H1 (cell line): Measurements from ENCODE around the gene GID4. TPM values are rescaled to one million over a fixed set of nuclear protein-coding genes. Genes with fewer than 3 reads are reported as not detected.

Experiments used
- CTCF ChIA-PET: fragments of 300-600 bp; sonication (Branson Sonifier 250); formaldehyde crosslinking; loops from one replicate; lab custom pipeline; 2021; ENCODE audit not compliant: partially characterized antibody; lab: Charles Lee
- POLR2A ChIA-PET: fragments of 300-600 bp; sonication (Branson Sonifier 250); formaldehyde crosslinking; loops from one replicate; lab custom pipeline; 2021; ENCODE audit warnings: inconsistent platforms; ENCODE audit not compliant: partially characterized antibody; lab: Charles Lee
- DNase-seq, 2 experiments: peaks; one replicate each; pipeline versions ENCODE4 v3.0.0 to v3.0.0-alpha.2; 2010 to 2022; ENCODE audit warnings: low spot score in 2 of 2, low read depth in 1 of 2, mixed read lengths in 1 of 2
- FAIRE-seq: peaks from 2 replicates; lab custom pipeline; 2011; peaks lifted over from hg19 to GRCh38; lab: Jason Lieb, UNC
- H2AFZ ChIP-seq: 2 replicates; pipeline ENCODE4 v1.8.1; 2012; ENCODE audit warnings: low read length, inconsistent platforms
- H2AK5ac ChIP-seq: 2 replicates; pipeline ENCODE4 v1.6.1; 2013; ENCODE audit warnings: low read depth, low read length
- H2BK120ac ChIP-seq: replicated peaks from 2 replicates; pipeline ENCODE3; 2013; ENCODE audit warnings: low read depth, low read length, inconsistent platforms
- H2BK12ac ChIP-seq: 2 replicates; pipeline ENCODE4 v1.6.1; 2013; ENCODE audit warnings: low read depth, low read length
- H2BK15ac ChIP-seq: 2 replicates; pipeline ENCODE4 v1.6.1; 2013; ENCODE audit warnings: low read length
- H2BK20ac ChIP-seq: 2 replicates; pipeline ENCODE4 v1.6.1; 2013; ENCODE audit warnings: low read length
- H2BK5ac ChIP-seq: 2 replicates; pipeline ENCODE4 v1.6.1; 2013; ENCODE audit warnings: low read depth, low read length
- H3K14ac ChIP-seq: 2 replicates; pipeline ENCODE4 v1.6.1; 2013; ENCODE audit warnings: inconsistent platforms; ENCODE audit not compliant: insufficient read length
- H3K18ac ChIP-seq: 2 replicates; pipeline ENCODE4 v1.6.1; 2013; ENCODE audit warnings: low read length; ENCODE audit errors: extremely low read depth
- H3K23ac ChIP-seq: 2 replicates; pipeline ENCODE4 v1.6.1; 2013; ENCODE audit warnings: inconsistent platforms; ENCODE audit not compliant: insufficient read length
- H3K23me2 ChIP-seq: 2 replicates; pipeline ENCODE4 v1.6.1; 2013; ENCODE audit warnings: low read depth, low read length
- H3K27ac ChIP-seq: 2 replicates; pipeline ENCODE4 v1.6.1; 2011; ENCODE audit warnings: low read depth, low read length, inconsistent platforms
- H3K27me3 ChIP-seq, 4 experiments: replicated peaks in 1 of 4; 1 replicate in 1 of 4; 2 replicates in 3 of 4; pipeline versions ENCODE4 v1.6.1 to v1.8.1; 2011 to 2013; ENCODE audit warnings: low read length in 3 of 4, mild to moderate bottlenecking in 3 of 4, inconsistent platforms in 2 of 4, mixed read lengths in 2 of 4, moderate library complexity in 1 of 4; ENCODE audit not compliant: control insufficient read depth in 3 of 4, insufficient read depth in 3 of 4; ENCODE audit errors: extremely low read depth in 1 of 4
- H3K36me3 ChIP-seq, 4 experiments: 2 replicates each; pipeline versions ENCODE4 v1.6.1 to v1.8.1; 2011 to 2013; ENCODE audit warnings: mild to moderate bottlenecking in 4 of 4, low read length in 3 of 4, moderate library complexity in 2 of 4, control low read depth in 1 of 4, inconsistent platforms in 1 of 4; ENCODE audit not compliant: insufficient read depth in 4 of 4, control insufficient read depth in 2 of 4
- H3K4ac ChIP-seq: replicated peaks from 2 replicates; pipeline ENCODE3; 2013; ENCODE audit warnings: low read length, low read depth, mixed read lengths, inconsistent platforms; ENCODE audit not compliant: insufficient read length
- H3K4me1 ChIP-seq, 4 experiments: replicated peaks in 1 of 4; 1 replicate in 1 of 4; 2 replicates in 3 of 4; pipeline versions ENCODE4 v1.6.1 to v1.8.1; 2011 to 2013; ENCODE audit warnings: low read length in 3 of 4, inconsistent platforms in 2 of 4, mixed read lengths in 1 of 4; ENCODE audit not compliant: insufficient read depth in 4 of 4, control insufficient read depth in 3 of 4
- H3K4me2 ChIP-seq, 2 experiments: 2 replicates each; pipeline versions ENCODE4 v1.6.1 to v1.8.1; 2011 to 2013; ENCODE audit warnings: low read depth in 2 of 2, low read length in 2 of 2, control low read depth in 1 of 2, inconsistent platforms in 1 of 2, mild to moderate bottlenecking in 1 of 2; ENCODE audit not compliant: insufficient read depth in 1 of 2
- H3K4me3 ChIP-seq, 4 experiments: fragments of 200-600, 300-600 bp in 1 of 4; sonication (generic), shearing (Covaris generic), sonication (Bioruptor Twin) in 1 of 4; 2 replicates each; pipeline versions ENCODE4 v1.5.1 to v1.8.1; 2011 to 2016; ENCODE audit warnings: low read length in 4 of 4, low read depth in 3 of 4, control low read depth in 2 of 4, inconsistent platforms in 2 of 4, mild to moderate bottlenecking in 2 of 4, mixed read lengths in 1 of 4, moderate library complexity in 1 of 4; ENCODE audit not compliant: insufficient read depth in 2 of 4; ENCODE audit errors: extremely low read depth in 1 of 4
- H3K56ac ChIP-seq: replicated peaks from 2 replicates; pipeline ENCODE3; 2013; ENCODE audit warnings: low read depth, mild to moderate bottlenecking, mixed read lengths, low read length, inconsistent platforms; ENCODE audit not compliant: insufficient read length
- H3K79me1 ChIP-seq: 2 replicates; pipeline ENCODE4 v1.6.1; 2013; ENCODE audit warnings: low read depth, low read length, control low read depth
- H3K79me2 ChIP-seq, 2 experiments: 2 replicates each; pipeline versions ENCODE4 v1.6.1 to v1.8.1; 2012 to 2013; ENCODE audit warnings: low read length in 2 of 2, mild to moderate bottlenecking in 2 of 2, inconsistent platforms in 1 of 2; ENCODE audit not compliant: insufficient read depth in 2 of 2, control insufficient read depth in 1 of 2
- H3K9ac ChIP-seq, 4 experiments: replicated peaks in 1 of 4; 1 replicate in 1 of 4; 2 replicates in 3 of 4; pipeline versions ENCODE4 v1.6.1 to v1.8.1; 2011 to 2013; ENCODE audit warnings: low read depth in 3 of 4, low read length in 3 of 4, control low read depth in 2 of 4, mild to moderate bottlenecking in 2 of 4, moderate library complexity in 2 of 4, inconsistent platforms in 1 of 4; ENCODE audit errors: extremely low read depth in 1 of 4
- H3K9me3 ChIP-seq, 2 experiments: 2 replicates each; pipeline versions ENCODE4 v1.6.1 to v1.8.1; 2012 to 2013; ENCODE audit warnings: mild to moderate bottlenecking in 2 of 2, moderate library complexity in 2 of 2, control low read depth in 1 of 2, inconsistent platforms in 1 of 2, low read depth in 1 of 2, low read length in 1 of 2, mixed read lengths in 1 of 2; ENCODE audit not compliant: insufficient read depth in 2 of 2
- H4K20me1 ChIP-seq, 2 experiments: replicated peaks in 1 of 2; 2 replicates each; pipeline versions ENCODE3 to v1.8.1; 2011 to 2013; ENCODE audit warnings: inconsistent platforms in 2 of 2, low read length in 2 of 2, mild to moderate bottlenecking in 1 of 2; ENCODE audit not compliant: insufficient read depth in 2 of 2, control insufficient read depth in 1 of 2
- H4K5ac ChIP-seq: 2 replicates; pipeline ENCODE4 v1.6.1; 2013; ENCODE audit warnings: low read length, low read depth, mixed read lengths, inconsistent platforms; ENCODE audit not compliant: insufficient read length
- H4K8ac ChIP-seq: 2 replicates; pipeline ENCODE4 v1.8.0; 2013; ENCODE audit warnings: mild to moderate bottlenecking, moderate library complexity, low read length, inconsistent platforms; ENCODE audit not compliant: insufficient read depth; ENCODE audit errors: extremely low read depth
- H4K91ac ChIP-seq: replicated peaks from 2 replicates; pipeline ENCODE3; 2013; ENCODE audit warnings: low read length, mixed read lengths, inconsistent platforms; ENCODE audit not compliant: insufficient read length
- ATF3 ChIP-seq: IDR thresholded peaks from 2 replicates; pipeline ENCODE4 v1.6.1; 2011; ENCODE audit warnings: low read depth, mild to moderate bottlenecking, low read length; ENCODE audit not compliant: insufficient read depth
- BACH1 ChIP-seq: IDR thresholded peaks from 2 replicates; pipeline ENCODE4 v1.6.1; 2012; ENCODE audit warnings: low read length, improper control_type of control experiment
- CBX5 ChIP-seq: fragments of 300-800, 300-1000 bp; sonication (generic); IDR thresholded peaks from 2 replicates; pipeline ENCODE4 v1.7.1; 2016; ENCODE audit warnings: antibody characterized with exemption, low read length, low read depth
- CHD2 ChIP-seq: IDR thresholded peaks from 2 replicates; pipeline ENCODE4 v1.6.1; 2012; ENCODE audit warnings: low read length, improper control_type of control experiment
- CTBP2 ChIP-seq: IDR thresholded peaks from 2 replicates; pipeline ENCODE4 v1.7.0; 2011; ENCODE audit warnings: borderline replicate concordance, mild to moderate bottlenecking, moderate library complexity, mixed read lengths, low read length; ENCODE audit not compliant: insufficient read depth, insufficient read length
- RAD21 ChIP-seq, 2 experiments: IDR thresholded peaks in 1 of 2; conservative IDR thresholded peaks in 1 of 2; 2 replicates each; pipeline ENCODE4 v1.6.1; 2011; ENCODE audit warnings: low read depth in 2 of 2, low read length in 2 of 2, improper control_type of control experiment in 1 of 2, inconsistent platforms in 1 of 2, mild to moderate bottlenecking in 1 of 2, moderate library complexity in 1 of 2
- SP2 ChIP-seq: IDR thresholded peaks from 2 replicates; pipeline ENCODE4 v1.6.1; 2012; ENCODE audit warnings: mild to moderate bottlenecking, low read length, inconsistent platforms
- SP4 ChIP-seq: IDR thresholded peaks from 2 replicates; pipeline ENCODE4 v1.6.1; 2012; ENCODE audit warnings: low read length, inconsistent platforms
- WGBS, 2 experiments: shearing (Covaris generic) in 1 of 2; methylation state at CpG; one replicate each; pipeline versions ENCODE4 v1.1.6 to v1.1.7; 2013 to 2015; ENCODE audit warnings: low lambda C conversion rate in 2 of 2, mixed read lengths in 2 of 2, inconsistent platforms in 1 of 2, low coverage in 1 of 2, missing lambda C conversion rate in 1 of 2; ENCODE audit not compliant: insufficient replicate concordance in 2 of 2, insufficient coverage in 1 of 2, insufficient read length in 1 of 2; ENCODE audit errors: extremely low coverage in 1 of 2, missing lambda C conversion rate in 1 of 2; 5-methylcytosine and 5-hydroxymethylcytosine counted together
- polyA plus RNA-seq, 7 experiments: library from polyadenylated mRNA; depleted of rRNA in 3 of 7; stranded (reverse) in 5 of 7; unstranded in 2 of 7; fragments of >200 nt in 5 of 7; fragments of 200-250 nt in 2 of 7; gene quantifications; 1 replicate in 5 of 7; 2 replicates in 1 of 7; 4 replicates in 1 of 7; pipeline versions ENCODE4 v1.2.1 to v1.2.3, GENCODE V29; 2011 to 2013; ENCODE audit warnings: missing spikeins in 2 of 7, mixed read lengths in 2 of 7
- total RNA-seq: library from RNA; stranded (reverse); fragmentation: NEBNext Ultra II Directional; extraction: Animal tissue kit (Norgen Biotek cat#: 25700); gene quantifications from 2 replicates; pipeline ENCODE4 v1.2.1, GENCODE V29; 2021

Gene GID4
- total and polyA plus RNA-seq, 2 of the 8 experiments (the other 6 are each of a cell fraction or from before 2014, with no cell fraction given), result 5.6 to 15.0 TPM

- no peak for FAIRE-seq
- Histone ChIP-seq H3K9ac (no peak overlapping the region), H3K36me3 (peaks cover 2 to 16% (median 6%) of the 10 kb centered on the region in 4 experiments; a peak in 4 of 8 replicates), H4K20me1 (peaks cover 4 to 9% of the 10 kb centered on the region in 2 experiments), H3K56ac (no peak overlapping the region), H3K4ac (no peak overlapping the region), H2BK12ac (no peak overlapping the region), H3K27ac (no peak overlapping the region), H2BK15ac (no peak overlapping the region), H3K9me3 (no peaks in the 10 kb centered on the region), H3K27me3 (no peaks in the 10 kb centered on the region), H3K23me2 (no peaks in the 10 kb centered on the region), H3K14ac (no peak overlapping the region), H3K79me2 (no peaks in the 10 kb centered on the region), H4K8ac (no peak overlapping the region), H3K4me2 (no peak overlapping the region), H2BK120ac (no peak overlapping the region), H2BK20ac (no peak overlapping the region), H3K79me1 (no peaks in the 10 kb centered on the region), H3K23ac (no peak overlapping the region), H3K4me3 (no peak overlapping the region), H4K5ac (no peak overlapping the region), H4K91ac (no peak overlapping the region), H2BK5ac (no peak overlapping the region), H3K4me1 (no peaks in the 10 kb centered on the region), H2AK5ac (no peak overlapping the region), H2AFZ (no peak overlapping the region), H3K18ac (no peak overlapping the region)
- ChIA-PET POLR2A (interaction anchor here (3.3 kb wide), 1 partner anchor 8 kb away, joined by 17 read pairs; no protein-coding TSS in a partner anchor), CTCF (no interaction called here)
- no peak for DNase-seq
- WGBS, 2 experiments, result 87% methylated on average over 9 of the region's 9 CpGs; no CpG with 5 or more reads in 1 of the 2 experiments
- TF ChIP-seq CTBP2 (no peak), RAD21 (IDR thresholded peaks at IDR 0.05 in 1 of 2, conservative IDR thresholded peaks at IDR 0.05 in 1 of 2; ENCODE audit: low read depth in 2 of 2, low read length in 2 of 2) (no peak), SP2 (no peak), SP4 (no peak), CHD2 (no peak), BACH1 (no peak), ATF3 (no peak), CBX5 (no peak)
These were observed 67.0 kb downstream of the GID4 start for GRCh38 chr17:18106211-18106610.
